GM10847 (cell line): ENCODE results near the gene NTSR2.

ENCODE experiments used
- POLR2A ChIP-seq: IDR thresholded peaks from 2 replicates; pipeline ENCODE4 v1.6.1; 2011; ENCODE audit not compliant: insufficient read length; ENCODE audit errors: extremely low read depth

The NTSR2 gene

GRCh38 chr2:11657195-11657594, 12.8 kb downstream of the NTSR2 start:
- TF ChIP-seq POLR2A: no peak

- no peak for TF ChIP-seq POLR2A
Measured at GRCh38 chr2:11656671-11657101, 13.3 kb downstream of the NTSR2 start.

- TF ChIP-seq POLR2A: no peak
Measured at GRCh38 chr2:11656252-11656651, 13.7 kb downstream of the NTSR2 start.

- TF ChIP-seq POLR2A: no peak
Measured at GRCh38 chr2:11655495-11655894, 14.5 kb downstream of the NTSR2 start.

DNA sequence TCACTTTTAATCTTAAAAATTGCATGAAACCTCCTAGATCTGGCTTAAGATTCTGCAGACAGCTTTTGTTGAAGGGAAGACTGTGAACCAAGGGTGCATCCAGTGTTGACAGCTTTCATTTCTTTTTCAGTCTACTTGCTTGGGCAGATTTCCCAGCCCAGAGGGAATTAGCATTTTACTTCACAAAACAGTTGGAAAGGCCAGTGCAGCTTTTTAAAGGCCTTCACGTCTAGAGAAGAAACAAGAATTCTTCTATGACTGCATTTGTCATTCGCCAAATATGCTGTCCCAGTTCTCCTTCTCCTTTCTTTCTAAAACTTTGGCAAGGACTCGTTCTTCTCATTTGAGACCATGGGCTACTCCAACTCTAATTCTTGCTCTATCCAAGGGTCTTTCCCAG, 17.4 kb downstream of the NTSR2 start:
- no peak for TF ChIP-seq POLR2A

- TF ChIP-seq POLR2A: no peak
Measured at GRCh38 chr2:11651856-11652548, 18.0 kb downstream of the NTSR2 start.

DNA sequence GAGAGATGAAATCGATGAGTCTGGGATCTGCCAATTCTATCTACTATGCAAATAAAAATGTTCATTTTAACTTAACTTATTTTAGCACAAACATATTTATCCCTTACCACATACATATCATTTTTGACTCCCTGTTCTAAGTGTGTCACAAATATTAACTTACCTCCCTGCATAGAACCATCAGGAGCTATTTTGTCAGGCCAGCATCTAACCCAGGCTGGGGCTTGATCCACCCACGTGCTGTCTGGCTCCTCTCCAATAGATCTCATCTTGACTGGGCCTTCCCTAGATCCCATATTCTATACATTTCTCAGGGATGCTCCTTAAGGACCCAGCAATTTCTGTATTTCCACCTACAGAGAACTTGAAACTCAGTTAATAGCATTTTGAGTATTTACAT, 20.9 kb downstream of the NTSR2 start:
- no peak for TF ChIP-seq POLR2A

GRCh38 chr2:11647834-11648600, 22.0 kb downstream of the NTSR2 start:
- no peak for TF ChIP-seq POLR2A

DNA sequence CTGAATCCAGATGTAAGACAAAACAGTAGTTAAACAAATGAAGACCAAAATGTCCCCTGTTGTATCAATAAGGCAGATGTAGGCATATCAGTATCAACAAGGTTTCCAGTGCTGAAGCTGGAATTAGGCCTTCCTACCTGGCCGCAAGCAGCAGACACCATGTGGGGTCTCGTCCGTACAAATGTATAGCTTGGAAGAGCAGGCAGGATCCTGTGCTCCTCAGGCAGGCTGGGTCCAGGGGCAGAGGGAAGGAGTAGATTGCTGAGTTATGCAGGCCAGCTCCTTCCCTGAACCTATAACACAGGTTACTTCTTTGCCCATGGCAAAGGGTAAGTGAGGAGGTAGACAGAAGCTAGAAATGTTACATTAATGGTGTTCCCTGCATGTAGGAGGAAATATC, 23.5 kb downstream of the NTSR2 start:
- no peak for TF ChIP-seq POLR2A

- no peak for TF ChIP-seq POLR2A
Measured at GRCh38 chr2:11644293-11644692, 25.7 kb downstream of the NTSR2 start.

DNA sequence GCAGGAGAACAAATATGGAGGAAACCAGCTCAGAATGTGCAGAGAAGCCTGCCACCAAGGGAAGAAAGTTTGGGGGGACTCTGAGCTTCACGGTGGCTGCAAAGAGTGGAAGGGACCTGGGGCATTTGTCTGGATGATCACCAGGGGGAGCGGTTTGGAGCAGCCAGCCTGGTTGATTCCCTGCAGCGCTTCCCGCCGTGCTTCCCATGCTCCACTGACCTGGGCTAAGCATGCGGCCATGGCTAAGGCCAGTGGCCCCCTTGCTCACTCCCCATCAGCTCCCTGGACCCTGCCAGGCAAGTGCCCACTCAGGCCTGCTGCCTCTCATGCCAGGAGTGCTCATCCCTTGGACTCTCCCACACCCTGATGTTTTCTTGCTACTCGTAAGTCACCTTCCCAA, 27.0 kb downstream of the NTSR2 start:
- TF ChIP-seq POLR2A: no peak

GRCh38 chr2:11640132-11640531, 29.9 kb downstream of the NTSR2 start:
- no peak for TF ChIP-seq POLR2A

DNA sequence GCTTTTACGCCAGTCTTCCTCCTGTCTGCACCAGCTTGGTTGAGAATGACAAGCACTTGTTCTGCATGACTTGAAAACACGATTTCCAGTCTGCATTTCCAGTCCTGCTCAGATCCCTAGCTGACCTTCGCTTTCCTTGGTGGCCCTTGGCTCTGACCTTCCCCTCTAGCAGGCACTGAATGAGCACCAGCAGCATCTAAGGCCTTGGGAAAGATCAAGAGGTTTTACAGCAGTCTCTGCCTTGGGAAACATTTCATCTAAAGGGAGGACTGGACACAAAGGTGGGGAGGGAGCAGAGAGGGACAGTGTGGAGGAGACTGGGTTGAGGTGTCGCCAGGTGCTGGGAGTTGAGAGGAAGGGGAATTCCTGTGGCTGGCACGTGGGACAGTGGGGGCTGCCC, 30.5 kb downstream of the NTSR2 start:
- no peak for TF ChIP-seq POLR2A

GRCh38 chr2:11637546-11637945, 32.4 kb downstream of the NTSR2 start:
- TF ChIP-seq POLR2A: no peak

DNA sequence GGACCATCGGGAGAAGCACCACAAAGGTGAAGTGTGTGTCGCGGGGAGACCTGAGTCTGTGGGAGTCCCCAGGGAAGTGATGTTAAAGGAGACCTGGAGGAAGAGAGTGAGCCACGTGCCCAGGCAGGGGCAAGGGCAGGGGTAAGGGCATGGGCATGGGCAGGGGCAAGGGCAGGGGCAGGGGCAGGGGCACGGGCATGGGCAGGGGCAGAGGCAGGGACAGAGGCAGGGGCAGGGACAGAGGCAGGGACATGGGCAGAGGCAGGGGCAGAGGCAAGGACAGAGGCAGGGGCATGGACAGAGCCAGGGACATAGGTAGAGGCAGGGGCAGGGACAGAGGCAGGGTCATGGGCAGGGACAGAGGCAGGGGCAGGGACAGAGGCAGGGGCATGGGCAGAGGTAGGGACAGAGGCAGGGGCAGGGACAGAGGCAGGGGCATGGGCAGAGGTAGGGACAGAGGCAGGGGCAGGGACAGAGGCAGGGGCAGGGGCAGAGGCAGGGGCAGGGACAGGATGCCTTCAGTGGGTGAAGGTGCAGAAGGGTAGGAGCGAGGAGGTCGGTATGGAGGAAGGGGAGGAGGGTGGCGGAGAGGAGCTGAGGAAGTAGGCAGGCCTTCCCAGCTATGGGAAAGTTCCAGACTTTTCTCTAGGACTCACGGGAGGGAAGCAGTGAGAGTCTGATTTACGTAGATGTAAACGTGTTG, 33.3 kb downstream of the NTSR2 start:
- TF ChIP-seq POLR2A: no peak

- no peak for TF ChIP-seq POLR2A
Measured at GRCh38 chr2:11635141-11635540, 34.9 kb downstream of the NTSR2 start.

- TF ChIP-seq POLR2A: no peak
Measured at GRCh38 chr2:11634584-11634983, 35.4 kb downstream of the NTSR2 start.
